IPS-18c (cell line): ENCODE measurements around the gene PDCD4.

Experiments used
- H3K4me3 ChIP-seq: 2 replicates; pipeline ENCODE4 v1.7.0; 2013; ENCODE audit warnings: low read depth, mild to moderate bottlenecking, low read length, moderate library complexity; ENCODE audit not compliant: insufficient read depth
- H3K9me3 ChIP-seq: one replicate; pipeline ENCODE4 v1.6.1; 2013; ENCODE audit warnings: mild to moderate bottlenecking, low read length, moderate library complexity; ENCODE audit not compliant: control insufficient read depth, insufficient read depth

PDCD4 gene

GRCh38 chr10:110840225-110840922 lies 31.4 kb upstream of the PDCD4 start:
- no peak overlapping the region for H3K4me3 ChIP-seq
- H3K9me3 ChIP-seq: no peaks in the 10 kb centered on the region

- Histone ChIP-seq H3K9me3 (no peaks in the 10 kb centered on the region), H3K4me3 (no peak overlapping the region)
Observed at GRCh38 chr10:110840923-110841428, 30.8 kb upstream of the PDCD4 start.

- no peak overlapping the region for H3K4me3 ChIP-seq
- no peaks in the 10 kb centered on the region for H3K9me3 ChIP-seq
Observed at GRCh38 chr10:110841767-110842267, 29.9 kb upstream of the PDCD4 start.

DNA sequence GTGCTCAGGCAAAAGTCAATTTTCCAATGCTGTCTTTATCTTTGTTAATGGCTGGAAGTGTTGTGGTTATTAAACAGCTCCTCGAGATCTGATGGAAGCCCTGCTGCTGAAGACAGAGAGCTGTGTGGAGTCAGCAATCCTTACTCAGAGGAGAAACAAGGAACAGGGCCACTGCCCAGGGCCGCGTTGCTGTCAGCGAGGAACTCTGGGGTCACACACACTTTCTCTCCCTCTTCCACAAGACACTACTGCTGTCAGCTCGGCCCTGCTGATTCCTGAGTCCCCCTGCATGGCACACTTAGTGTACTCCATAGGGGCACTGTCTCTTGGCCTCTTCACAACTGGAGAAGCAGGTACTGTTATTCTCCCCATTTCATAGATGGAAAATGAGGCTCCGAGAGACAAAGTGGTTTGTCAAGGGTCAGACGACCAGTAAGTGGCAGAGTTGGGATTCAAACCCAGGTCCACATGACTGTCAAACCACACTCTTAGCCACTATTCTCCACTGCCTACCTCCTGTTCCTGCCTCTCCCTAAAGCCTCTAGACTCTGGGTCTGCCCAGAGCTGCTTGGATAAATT lies 29.3 kb upstream of the PDCD4 start:
- Histone ChIP-seq H3K4me3 (no peak overlapping the region), H3K9me3 (no peaks in the 10 kb centered on the region)

DNA sequence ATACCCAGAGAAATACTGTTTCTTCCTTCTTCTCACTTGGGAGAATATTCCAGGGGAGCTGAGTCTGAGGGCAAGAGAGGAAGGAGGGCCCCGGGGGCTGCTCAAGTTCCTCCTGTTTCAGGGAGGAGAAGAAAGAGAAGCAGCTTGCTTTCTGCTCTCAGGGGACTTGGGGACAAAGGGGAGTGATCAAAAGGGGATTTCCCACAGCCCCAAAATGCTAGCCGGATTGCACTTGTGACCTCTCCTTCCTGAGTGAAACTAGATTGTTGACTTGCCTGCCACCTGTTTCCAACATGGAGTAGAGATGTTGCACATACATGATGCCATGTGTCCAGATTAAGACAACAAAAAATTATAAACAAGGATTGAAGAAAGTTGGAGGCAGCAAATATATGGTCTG lies 28.7 kb upstream of the PDCD4 start:
- no peak overlapping the region for H3K4me3 ChIP-seq

DNA sequence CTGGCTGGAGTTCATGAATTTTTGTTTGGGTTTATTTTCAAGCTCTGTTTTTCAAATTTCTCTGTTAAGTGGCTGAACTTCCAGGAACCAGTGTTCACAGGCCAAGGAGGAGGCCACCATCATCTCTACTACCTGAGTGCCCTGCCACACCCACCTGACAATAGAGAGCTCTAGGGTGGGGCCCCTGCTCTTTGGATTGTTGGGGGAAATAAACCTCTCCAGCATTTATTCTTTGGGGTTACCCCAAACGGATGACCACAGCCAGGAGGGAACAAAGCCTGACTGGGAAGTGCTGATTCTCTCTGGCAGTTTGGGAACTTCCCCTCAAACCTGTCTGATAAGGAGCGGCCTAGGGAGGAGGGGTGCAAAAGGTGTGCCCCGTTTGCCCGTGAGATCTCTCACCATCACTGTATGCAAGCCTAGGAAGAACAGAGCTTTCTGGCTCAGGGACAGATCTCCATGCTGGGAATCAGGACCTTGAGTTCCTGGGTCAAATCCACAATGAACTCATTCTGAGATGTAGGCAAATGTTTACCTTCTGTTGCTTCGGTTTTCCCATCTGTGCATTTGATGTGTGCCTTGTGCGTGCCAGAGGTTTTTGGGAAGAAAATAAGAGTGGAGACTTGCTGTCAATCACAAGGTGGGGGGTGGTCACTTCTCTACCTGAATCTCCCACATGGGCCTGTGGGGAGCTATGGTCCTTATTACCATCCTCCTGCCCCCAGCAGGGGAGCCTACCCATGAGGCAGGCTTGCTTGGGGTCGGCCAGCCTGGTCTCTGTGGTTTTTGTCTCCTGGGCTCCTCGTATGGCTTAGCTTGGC lies 27.7 kb upstream of the PDCD4 start:
- no peak overlapping the region for H3K4me3 ChIP-seq
- no peaks in the 10 kb centered on the region for H3K9me3 ChIP-seq

More for the DNA sequence above, 28.7 kb upstream of the PDCD4 start:
- H3K9me3 ChIP-seq: no peaks in the 10 kb centered on the region

GRCh38 chr10:110844617-110844881 lies 27.2 kb upstream of the PDCD4 start:
- no peak overlapping the region for H3K4me3 ChIP-seq
- H3K9me3 ChIP-seq: no peaks in the 10 kb centered on the region

- H3K9me3 ChIP-seq: no peaks in the 10 kb centered on the region
- no peak overlapping the region for H3K4me3 ChIP-seq
Observed at GRCh38 chr10:110845192-110845755, 26.5 kb upstream of the PDCD4 start.

- no peak overlapping the region for H3K4me3 ChIP-seq
- no peaks in the 10 kb centered on the region for H3K9me3 ChIP-seq
Observed at GRCh38 chr10:110845756-110846620, 25.7 kb upstream of the PDCD4 start.

GRCh38 chr10:110847374-110847773 lies 24.4 kb upstream of the PDCD4 start:
- Histone ChIP-seq H3K9me3 (no peaks in the 10 kb centered on the region), H3K4me3 (no peak overlapping the region)

GRCh38 chr10:110848106-110848505 lies 23.6 kb upstream of the PDCD4 start:
- no peaks in the 10 kb centered on the region for H3K9me3 ChIP-seq
- no peak overlapping the region for H3K4me3 ChIP-seq

- Histone ChIP-seq H3K4me3 (no peak overlapping the region), H3K9me3 (no peaks in the 10 kb centered on the region)
Observed at GRCh38 chr10:110850099-110850498, 21.6 kb upstream of the PDCD4 start.

- no peaks in the 10 kb centered on the region for H3K9me3 ChIP-seq
Observed at GRCh38 chr10:110851020-110851612, 20.6 kb upstream of the PDCD4 start.

DNA sequence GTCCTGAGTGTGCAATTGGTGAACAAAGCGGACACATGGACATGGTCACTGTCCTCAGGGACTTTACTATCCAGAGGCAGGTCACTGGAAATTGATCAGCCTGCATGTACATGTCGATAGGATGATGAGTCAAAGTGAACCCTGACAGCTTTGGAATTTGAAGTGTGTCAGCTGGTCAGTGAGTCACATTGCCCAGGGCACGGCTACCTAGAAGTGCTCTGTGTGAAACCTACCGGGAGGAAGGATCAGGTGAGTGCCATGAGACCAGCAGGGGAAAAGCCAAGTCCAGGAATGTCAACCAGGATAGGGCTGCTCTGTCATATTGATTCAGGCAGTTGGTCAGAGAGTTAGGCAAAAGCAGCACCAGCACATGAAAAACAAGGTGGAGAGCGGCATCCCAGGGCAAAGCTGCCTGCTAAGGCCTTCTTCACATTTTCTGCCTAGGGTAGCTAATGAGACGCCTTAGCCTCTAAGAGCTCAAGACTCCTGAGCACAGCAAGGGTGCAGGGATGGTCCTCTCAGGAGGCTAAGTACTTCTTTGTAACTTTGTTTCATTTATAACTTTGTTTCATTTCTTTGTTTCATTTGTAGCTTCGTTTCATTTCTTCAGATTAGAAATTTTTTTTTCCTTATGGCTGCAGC lies 19.4 kb upstream of the PDCD4 start:
- no peak overlapping the region for H3K4me3 ChIP-seq
- no peaks in the 10 kb centered on the region for H3K9me3 ChIP-seq

More at GRCh38 chr10:110851020-110851612, 20.6 kb upstream of the PDCD4 start:
- H3K4me3 ChIP-seq: no peak overlapping the region

- H3K9me3 ChIP-seq: no peaks in the 10 kb centered on the region
- no peak overlapping the region for H3K4me3 ChIP-seq
Observed at GRCh38 chr10:110852947-110853346, 18.8 kb upstream of the PDCD4 start.

DNA sequence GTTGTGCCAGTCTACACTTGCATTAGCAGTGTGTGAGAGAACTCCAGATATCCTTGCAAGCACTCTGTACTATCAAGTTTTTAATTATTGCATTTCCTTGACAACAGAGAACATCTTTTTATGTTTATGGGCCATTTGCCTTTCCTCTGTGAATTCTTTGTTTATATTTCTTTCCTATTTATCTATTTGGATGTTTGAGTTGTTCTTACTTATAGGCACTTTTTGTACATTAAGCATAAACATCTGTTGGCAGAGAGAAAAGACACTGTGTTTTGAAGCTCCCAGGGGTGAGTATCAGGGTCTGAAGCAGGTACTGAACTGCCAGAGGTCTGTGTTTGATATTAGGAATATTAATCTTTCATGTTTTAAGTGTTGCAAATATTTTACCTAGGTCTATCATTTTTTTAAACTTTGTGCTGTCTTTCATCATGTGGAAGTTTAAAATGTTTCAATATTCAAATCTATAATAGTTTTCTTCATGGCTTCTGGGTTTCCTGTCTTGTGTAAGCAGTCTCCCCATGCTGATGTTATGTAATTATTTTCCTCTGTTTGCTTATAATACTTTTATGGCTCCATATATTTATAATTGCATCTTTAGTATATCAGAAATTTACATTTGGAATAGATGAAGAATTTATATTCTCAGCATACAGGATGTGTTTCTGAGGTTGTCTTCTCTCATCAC lies 17.7 kb upstream of the PDCD4 start:
- Histone ChIP-seq H3K9me3 (no peaks in the 10 kb centered on the region), H3K4me3 (no peak overlapping the region)
